Right lobe of liver (tissue), 4 donors: ENCODE measurements around the gene CUBN.

Source experiments
- CTCF ChIP-seq, 4 donors: fragments of 200-600 bp in 3 of 4; fragments of 450-650 bp in 1 of 4; IDR thresholded peaks; one replicate each; pipeline versions ENCODE4 v1.5.1 to v1.8.0; 2016 to 2022; ENCODE audit warnings: antibody characterized with exemption in 4 of 4, mild to moderate bottlenecking in 2 of 4
- POLR2A ChIP-seq: fragments of 450-650 bp; IDR thresholded peaks from one replicate; pipeline ENCODE4 v1.6.1; 2017; ENCODE audit warnings: antibody characterized with exemption, mild to moderate bottlenecking
- donor health status: DM: no; HTN: no; CAD: no.
- donor health status: DM: no; HTN: no; CAD: no.
- donor health status: DM: no; HTN: yes; CAD: no.

- TF ChIP-seq CTCF (IDR thresholded peaks at IDR 0.05) (no peak), POLR2A (no peak)
These were observed 10.8 kb upstream of the CUBN start for GRCh38 chr10:17140386-17140761.
